ENCODE results near the gene MAST4.
"Not testable (repeated sequence)": the region's sequence is repeated elsewhere in the genome, so short reads cannot be mapped to it uniquely, and the experiment has no call there.

The MAST4 gene

GRCh38 chr5:66744040-66744439 is 147.8 kb downstream of the MAST4 start:
- Histone ChIP-seq H3K4me3 (ENCODE audit: low read depth, low read length) (no peak overlapping the region), H3K36me3 (no peaks in the 10 kb centered on the region), H3K4me1 (peaks cover 4% of the 10 kb centered on the region), H3K9me3 (no peaks in the 10 kb centered on the region), H3K27me3 (no peaks in the 10 kb centered on the region)
- peak; percentile 13 for DNase-seq
- no peak for TF ChIP-seq CTCF (IDR thresholded peaks at IDR 0.05; ENCODE audit: low read depth, low read length)

- Histone ChIP-seq H3K9me3 (no peaks in the 10 kb centered on the region), H3K27me3 (no peaks in the 10 kb centered on the region), H3K4me1 (peaks cover 4% of the 10 kb centered on the region), H3K36me3 (no peaks in the 10 kb centered on the region), H3K4me3 (ENCODE audit: low read depth, low read length) (no peak overlapping the region)
- no peak for DNase-seq
- no peak for TF ChIP-seq CTCF (IDR thresholded peaks at IDR 0.05; ENCODE audit: low read depth, low read length)
Measured at GRCh38 chr5:66745297-66745696, 149.1 kb downstream of the MAST4 start.

GRCh38 chr5:66747607-66748006 is 151.4 kb downstream of the MAST4 start:
- no peak for TF ChIP-seq CTCF (IDR thresholded peaks at IDR 0.05; ENCODE audit: low read depth, low read length)
- no peaks in the 10 kb centered on the region for H3K27me3 ChIP-seq
- H3K4me3 ChIP-seq (ENCODE audit: low read depth, low read length): no peak overlapping the region
- no peaks in the 10 kb centered on the region for H3K36me3 ChIP-seq
- DNase-seq: no peak
- peaks cover 4% of the 10 kb centered on the region for H3K4me1 ChIP-seq
- no peaks in the 10 kb centered on the region for H3K9me3 ChIP-seq

- not testable (repeated sequence) for H3K4me1 ChIP-seq; H3K36me3 ChIP-seq; H3K9me3 ChIP-seq; H3K27me3 ChIP-seq; DNase-seq; H3K4me3 ChIP-seq (ENCODE audit: low read depth, low read length)
Measured at GRCh38 chr5:66752668-66753067, 156.5 kb downstream of the MAST4 start.

- Histone ChIP-seq H3K4me1 (no peaks in the 10 kb centered on the region; the same call in none of the 2 replicates), H3K9me3 (no peaks in the 10 kb centered on the region), H3K36me3 (no peaks in the 10 kb centered on the region), H3K4me3 (ENCODE audit: low read depth, low read length) (no peak overlapping the region), H3K27me3 (no peaks in the 10 kb centered on the region)
- peak; percentile 67 for TF ChIP-seq CTCF (IDR thresholded peaks at IDR 0.05; ENCODE audit: low read depth, low read length)
- peak; percentile 65 for DNase-seq
Measured at GRCh38 chr5:66757219-66757833, 161.1 kb downstream of the MAST4 start.

- H3K4me3 ChIP-seq (ENCODE audit: low read depth, low read length): no peak overlapping the region
- no peak for DNase-seq
- H3K36me3 ChIP-seq: no peaks in the 10 kb centered on the region
- no peak for TF ChIP-seq CTCF (IDR thresholded peaks at IDR 0.05; ENCODE audit: low read depth, low read length)
- H3K27me3 ChIP-seq: no peaks in the 10 kb centered on the region
- no peaks in the 10 kb centered on the region; the same call in none of the 2 replicates for H3K4me1 ChIP-seq
- H3K9me3 ChIP-seq: no peaks in the 10 kb centered on the region
Measured at GRCh38 chr5:66757834-66758371, 161.7 kb downstream of the MAST4 start.

Data from BE2C (cell line).